ENCODE data around the gene PCP2. TPM values are rescaled to one million over a fixed set of nuclear protein-coding genes. Genes with fewer than 3 reads are reported as not detected.

Gene PCP2
- total RNA-seq, 4 donors from 2014 or later = 0.53 to 0.57 TPM; not detected in 2

DNA sequence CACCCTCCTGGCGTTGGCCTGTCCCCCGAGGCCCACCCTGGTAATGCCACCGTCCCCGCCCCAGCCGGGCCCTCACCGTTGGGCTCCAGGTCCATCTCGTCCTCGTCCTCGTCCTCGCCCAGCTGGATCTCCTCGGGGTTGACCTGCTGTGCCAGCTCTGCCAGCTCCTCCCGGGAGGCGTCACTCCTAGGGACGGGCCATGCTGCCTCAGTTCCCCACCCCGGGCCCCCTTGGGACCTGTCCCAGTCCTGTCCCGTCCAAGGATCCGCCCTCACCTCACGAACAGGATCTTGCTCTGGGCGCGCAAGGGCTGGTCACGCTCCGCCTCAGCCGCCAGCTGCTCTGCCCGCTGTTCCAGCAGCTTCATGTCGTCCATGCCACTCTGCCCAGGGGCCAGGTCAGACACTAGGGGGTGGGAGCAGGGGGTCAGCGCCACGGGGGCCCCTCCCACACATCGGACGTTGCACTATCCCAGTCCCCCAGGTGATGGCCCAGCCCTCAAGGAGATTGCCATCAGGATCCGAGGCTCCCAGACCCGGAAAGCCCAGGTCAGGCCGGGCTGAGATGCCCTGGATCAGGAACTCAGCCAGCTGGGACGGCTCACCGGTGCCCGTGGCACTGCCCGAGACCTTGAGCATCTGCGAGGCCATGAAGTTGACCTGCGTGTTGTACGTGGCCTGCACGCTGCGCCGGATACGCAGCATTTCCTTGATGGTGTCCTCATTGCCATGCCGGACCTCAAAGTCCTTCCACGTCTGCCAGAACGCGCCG lies 13.7 kb downstream of the PCP2 start:
- 65 to 76% methylated on average over 5 to 14 of the region's 48 CpGs for WGBS, 2 donors
- H3K36me3 ChIP-seq = peaks cover 21 to 100% (median 38%) of the 10 kb centered on the region in 3 donors
- intact Hi-C loops (cut with DNase I) = no loop called here
- H3K9me3 ChIP-seq = no peaks in the 10 kb centered on the region
- H3K27ac ChIP-seq = peak overlapping the region; percentile 76 to 91 (median 77)
- H3K27me3 ChIP-seq = no peaks in the 10 kb centered on the region
- peaks cover 15 to 46% (median 26%) of the 10 kb centered on the region in 3 donors for H3K4me1 ChIP-seq
- no peak for DNase-seq
- TF ChIP-seq POLR2A (IDR thresholded peaks at IDR 0.05) = no peak
- TF ChIP-seq, protein P1, sequence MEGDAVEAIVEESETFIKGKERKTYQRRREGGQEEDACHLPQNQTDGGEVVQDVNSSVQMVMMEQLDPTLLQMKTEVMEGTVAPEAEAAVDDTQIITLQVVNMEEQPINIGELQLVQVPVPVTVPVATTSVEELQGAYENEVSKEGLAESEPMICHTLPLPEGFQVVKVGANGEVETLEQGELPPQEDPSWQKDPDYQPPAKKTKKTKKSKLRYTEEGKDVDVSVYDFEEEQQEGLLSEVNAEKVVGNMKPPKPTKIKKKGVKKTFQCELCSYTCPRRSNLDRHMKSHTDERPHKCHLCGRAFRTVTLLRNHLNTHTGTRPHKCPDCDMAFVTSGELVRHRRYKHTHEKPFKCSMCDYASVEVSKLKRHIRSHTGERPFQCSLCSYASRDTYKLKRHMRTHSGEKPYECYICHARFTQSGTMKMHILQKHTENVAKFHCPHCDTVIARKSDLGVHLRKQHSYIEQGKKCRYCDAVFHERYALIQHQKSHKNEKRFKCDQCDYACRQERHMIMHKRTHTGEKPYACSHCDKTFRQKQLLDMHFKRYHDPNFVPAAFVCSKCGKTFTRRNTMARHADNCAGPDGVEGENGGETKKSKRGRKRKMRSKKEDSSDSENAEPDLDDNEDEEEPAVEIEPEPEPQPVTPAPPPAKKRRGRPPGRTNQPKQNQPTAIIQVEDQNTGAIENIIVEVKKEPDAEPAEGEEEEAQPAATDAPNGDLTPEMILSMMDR (IDR thresholded peaks at IDR 0.05) = no peak
- no peak overlapping the region for H3K4me3 ChIP-seq

DNA sequence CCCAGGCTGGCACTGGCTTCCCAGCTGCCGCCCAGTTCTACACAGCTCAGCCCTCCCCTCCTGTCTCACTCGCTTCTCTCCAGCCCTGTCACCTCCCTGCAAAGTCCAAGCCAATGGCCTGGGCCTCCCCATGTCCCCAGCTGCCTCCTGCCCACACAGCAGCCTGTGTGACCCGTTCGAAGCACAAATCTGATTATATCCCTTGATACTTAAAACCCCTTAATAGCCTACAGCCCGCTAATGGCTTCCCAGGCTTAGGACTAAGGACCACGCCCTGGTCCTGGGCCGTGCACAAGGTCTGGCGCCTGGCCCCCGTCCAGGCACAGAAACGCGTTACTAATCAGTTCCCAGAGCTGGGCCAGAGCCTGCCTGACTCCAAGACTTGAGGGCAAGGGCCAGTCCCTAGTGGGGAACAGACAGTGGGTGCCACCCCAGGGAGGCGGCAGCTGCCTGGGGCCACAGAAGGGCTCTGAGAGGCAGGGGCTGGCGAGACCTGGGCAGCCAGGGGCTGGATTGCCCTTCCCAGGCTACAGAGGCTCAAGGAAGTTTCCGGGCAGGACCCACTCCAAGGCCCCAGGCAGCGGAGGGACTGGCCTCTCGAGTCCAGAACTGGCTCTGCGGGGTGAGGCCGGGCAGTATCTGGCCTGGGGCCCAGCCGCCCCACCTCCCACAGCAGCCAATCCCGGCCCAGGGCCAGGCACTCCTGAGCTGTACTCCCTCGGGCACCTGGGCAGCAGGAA lies 14.6 kb downstream of the PCP2 start:
- peak overlapping the region; percentile 76 to 91 (median 77) for H3K27ac ChIP-seq
- intact Hi-C loops (cut with DNase I) = no loop called here
- no peak for TF ChIP-seq POLR2A (IDR thresholded peaks at IDR 0.05)
- TF ChIP-seq, protein P1 (IDR thresholded peaks at IDR 0.05) = no peak
- DNase-seq = no peak
- H3K9me3 ChIP-seq = no peaks in the 10 kb centered on the region
- no peaks in the 10 kb centered on the region for H3K27me3 ChIP-seq
- peak overlapping the region in 1 of 4 donors; percentile 7 for H3K4me3 ChIP-seq
- H3K4me1 ChIP-seq = peaks cover 15 to 46% (median 26%) of the 10 kb centered on the region in 3 donors
- 58 to 77% methylated on average over 3 to 5 of the region's 21 CpGs for WGBS, 2 donors
- H3K36me3 ChIP-seq = peaks cover 21 to 97% (median 37%) of the 10 kb centered on the region in 3 donors

GRCh38 chr19:7618348-7618747 lies 15.2 kb downstream of the PCP2 start:
- no peak for DNase-seq
- H3K27ac ChIP-seq = peak overlapping the region; percentile 76 to 91 (median 77)
- 64 to 70% methylated on average over 1 to 4 of the region's 4 CpGs for WGBS, 2 donors
- no peaks in the 10 kb centered on the region for H3K27me3 ChIP-seq
- no peaks in the 10 kb centered on the region for H3K9me3 ChIP-seq
- peaks cover 21 to 96% (median 33%) of the 10 kb centered on the region in 3 donors for H3K36me3 ChIP-seq
- TF ChIP-seq POLR2A (IDR thresholded peaks at IDR 0.05) = no peak
- TF ChIP-seq, protein P1 (IDR thresholded peaks at IDR 0.05) = no peak
- intact Hi-C loops (cut with DNase I) = no loop called here
- peak overlapping the region in 1 of 4 donors; percentile 7 for H3K4me3 ChIP-seq
- H3K4me1 ChIP-seq = peaks cover 15 to 46% (median 26%) of the 10 kb centered on the region in 3 donors

DNA sequence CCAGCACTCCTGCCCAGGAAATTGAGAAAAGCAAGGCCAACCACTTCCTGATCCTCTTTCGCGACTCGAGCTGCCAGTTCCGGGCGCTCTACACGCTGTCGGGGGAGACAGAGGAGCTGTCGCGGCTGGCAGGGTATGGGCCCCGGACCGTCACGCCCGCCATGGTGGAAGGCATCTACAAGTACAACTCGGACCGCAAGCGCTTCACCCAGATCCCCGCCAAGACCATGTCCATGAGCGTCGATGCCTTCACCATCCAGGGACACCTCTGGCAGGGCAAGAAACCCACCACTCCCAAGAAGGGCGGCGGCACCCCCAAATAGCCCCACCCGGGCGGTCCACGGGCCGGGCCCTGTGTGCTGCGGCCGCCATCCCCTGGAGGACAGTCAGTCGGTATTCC lies 15.8 kb downstream of the PCP2 start:
- Histone ChIP-seq H3K27ac (peak overlapping the region; percentile 76 to 91 (median 77)), H3K9me3 (no peaks in the 10 kb centered on the region), H3K4me3 (no peak overlapping the region), H3K36me3 (peaks cover 22 to 96% (median 28%) of the 10 kb centered on the region in 3 donors), H3K27me3 (no peaks in the 10 kb centered on the region), H3K4me1 (peaks cover 15 to 46% (median 26%) of the 10 kb centered on the region in 3 donors)
- DNase-seq = no peak
- intact Hi-C loops (cut with DNase I) = no loop called here
- WGBS, 2 donors = 85 to 89% methylated on average over 12 to 19 of the region's 28 CpGs
- TF ChIP-seq POLR2A (IDR thresholded peaks at IDR 0.05) = no peak
- TF ChIP-seq, protein P1 (IDR thresholded peaks at IDR 0.05) = no peak

DNA sequence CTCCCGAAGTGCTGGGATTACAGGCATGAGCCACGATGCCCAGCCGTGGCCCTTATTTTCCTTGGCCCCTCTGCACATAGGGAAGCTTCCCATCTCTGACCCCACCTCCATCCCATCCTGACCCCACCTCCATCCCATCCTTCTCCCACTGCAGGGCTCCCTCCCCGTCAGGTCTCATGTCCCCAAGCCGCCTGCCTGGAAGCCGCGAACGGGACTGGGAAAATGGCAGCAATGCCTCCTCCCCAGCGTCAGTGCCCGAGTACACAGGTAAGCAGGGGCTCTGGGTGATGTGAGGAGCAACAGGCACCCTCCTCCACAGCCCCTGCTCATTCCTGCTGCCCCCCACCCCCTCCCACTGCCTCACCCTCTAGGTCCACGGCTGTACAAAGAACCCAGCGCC lies 16.3 kb downstream of the PCP2 start:
- 92 to 96% methylated on average over 4 to 10 of the region's 12 CpGs for WGBS, 2 donors
- H3K9me3 ChIP-seq = no peaks in the 10 kb centered on the region
- intact Hi-C loops (cut with DNase I) = no loop called here
- TF ChIP-seq, protein P1 (IDR thresholded peaks at IDR 0.05) = no peak
- H3K27me3 ChIP-seq = no peaks in the 10 kb centered on the region
- no peak for DNase-seq
- no peak overlapping the region for H3K4me3 ChIP-seq
- peaks cover 15 to 46% (median 26%) of the 10 kb centered on the region in 3 donors for H3K4me1 ChIP-seq
- H3K36me3 ChIP-seq = peaks cover 23 to 96% (median 23%) of the 10 kb centered on the region in 3 donors
- no peak overlapping the region for H3K27ac ChIP-seq

Measured in esophagus squamous epithelium (tissue), 5 donors.